Measurements from ENCODE around the gene LBP.
"Not testable (repeated sequence)": the region's sequence is repeated elsewhere in the genome, so short reads cannot be mapped to it uniquely, and the experiment has no call there.

LBP gene

DNA sequence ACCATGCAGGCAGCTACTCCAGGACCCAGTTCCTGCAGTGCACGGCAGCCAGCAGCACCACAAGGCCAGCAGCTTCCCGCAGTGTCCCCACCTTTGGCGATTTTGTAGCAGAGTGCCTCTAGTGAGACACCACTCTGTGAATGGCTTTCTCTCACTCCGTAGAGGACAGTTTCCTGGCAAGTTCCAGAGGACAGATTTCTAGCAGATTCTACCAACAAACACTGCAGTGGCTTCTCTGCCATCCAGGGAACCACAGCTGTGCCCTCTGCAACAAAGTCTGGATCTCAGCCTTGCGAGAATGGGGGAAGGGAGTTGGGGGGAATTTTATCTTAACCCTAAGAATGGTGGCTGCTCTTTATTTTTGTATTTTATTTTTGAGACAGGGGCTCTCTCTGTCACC is 60.2 kb downstream of the LBP start:
- ATAC-seq: no peak
- TF ChIP-seq, protein P1, sequence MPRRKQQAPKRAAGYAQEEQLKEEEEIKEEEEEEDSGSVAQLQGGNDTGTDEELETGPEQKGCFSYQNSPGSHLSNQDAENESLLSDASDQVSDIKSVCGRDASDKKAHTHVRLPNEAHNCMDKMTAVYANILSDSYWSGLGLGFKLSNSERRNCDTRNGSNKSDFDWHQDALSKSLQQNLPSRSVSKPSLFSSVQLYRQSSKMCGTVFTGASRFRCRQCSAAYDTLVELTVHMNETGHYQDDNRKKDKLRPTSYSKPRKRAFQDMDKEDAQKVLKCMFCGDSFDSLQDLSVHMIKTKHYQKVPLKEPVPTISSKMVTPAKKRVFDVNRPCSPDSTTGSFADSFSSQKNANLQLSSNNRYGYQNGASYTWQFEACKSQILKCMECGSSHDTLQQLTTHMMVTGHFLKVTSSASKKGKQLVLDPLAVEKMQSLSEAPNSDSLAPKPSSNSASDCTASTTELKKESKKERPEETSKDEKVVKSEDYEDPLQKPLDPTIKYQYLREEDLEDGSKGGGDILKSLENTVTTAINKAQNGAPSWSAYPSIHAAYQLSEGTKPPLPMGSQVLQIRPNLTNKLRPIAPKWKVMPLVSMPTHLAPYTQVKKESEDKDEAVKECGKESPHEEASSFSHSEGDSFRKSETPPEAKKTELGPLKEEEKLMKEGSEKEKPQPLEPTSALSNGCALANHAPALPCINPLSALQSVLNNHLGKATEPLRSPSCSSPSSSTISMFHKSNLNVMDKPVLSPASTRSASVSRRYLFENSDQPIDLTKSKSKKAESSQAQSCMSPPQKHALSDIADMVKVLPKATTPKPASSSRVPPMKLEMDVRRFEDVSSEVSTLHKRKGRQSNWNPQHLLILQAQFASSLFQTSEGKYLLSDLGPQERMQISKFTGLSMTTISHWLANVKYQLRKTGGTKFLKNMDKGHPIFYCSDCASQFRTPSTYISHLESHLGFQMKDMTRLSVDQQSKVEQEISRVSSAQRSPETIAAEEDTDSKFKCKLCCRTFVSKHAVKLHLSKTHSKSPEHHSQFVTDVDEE (CRISPR knock-in tag; IDR thresholded peaks at IDR 0.05): no peak
- TF ChIP-seq GLIS3 (CRISPR knock-in tag; IDR thresholded peaks at IDR 0.05) (no peak), TOX (CRISPR knock-in tag; IDR thresholded peaks at IDR 0.05; ENCODE audit: borderline replicate concordance) (no peak), ZNF565 (CRISPR knock-in tag; conservative IDR thresholded peaks at IDR 0.05; ENCODE audit: low read depth) (no peak), ARNTL (CRISPR knock-in tag; IDR thresholded peaks at IDR 0.05; ENCODE audit: borderline replicate concordance, low read depth) (no peak)
- TF ChIP-seq, protein P2, sequence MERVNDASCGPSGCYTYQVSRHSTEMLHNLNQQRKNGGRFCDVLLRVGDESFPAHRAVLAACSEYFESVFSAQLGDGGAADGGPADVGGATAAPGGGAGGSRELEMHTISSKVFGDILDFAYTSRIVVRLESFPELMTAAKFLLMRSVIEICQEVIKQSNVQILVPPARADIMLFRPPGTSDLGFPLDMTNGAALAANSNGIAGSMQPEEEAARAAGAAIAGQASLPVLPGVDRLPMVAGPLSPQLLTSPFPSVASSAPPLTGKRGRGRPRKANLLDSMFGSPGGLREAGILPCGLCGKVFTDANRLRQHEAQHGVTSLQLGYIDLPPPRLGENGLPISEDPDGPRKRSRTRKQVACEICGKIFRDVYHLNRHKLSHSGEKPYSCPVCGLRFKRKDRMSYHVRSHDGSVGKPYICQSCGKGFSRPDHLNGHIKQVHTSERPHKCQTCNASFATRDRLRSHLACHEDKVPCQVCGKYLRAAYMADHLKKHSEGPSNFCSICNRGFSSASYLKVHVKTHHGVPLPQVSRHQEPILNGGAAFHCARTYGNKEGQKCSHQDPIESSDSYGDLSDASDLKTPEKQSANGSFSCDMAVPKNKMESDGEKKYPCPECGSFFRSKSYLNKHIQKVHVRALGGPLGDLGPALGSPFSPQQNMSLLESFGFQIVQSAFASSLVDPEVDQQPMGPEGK (CRISPR knock-in tag; IDR thresholded peaks at IDR 0.05; ENCODE audit: borderline replicate concordance): no peak

DNA sequence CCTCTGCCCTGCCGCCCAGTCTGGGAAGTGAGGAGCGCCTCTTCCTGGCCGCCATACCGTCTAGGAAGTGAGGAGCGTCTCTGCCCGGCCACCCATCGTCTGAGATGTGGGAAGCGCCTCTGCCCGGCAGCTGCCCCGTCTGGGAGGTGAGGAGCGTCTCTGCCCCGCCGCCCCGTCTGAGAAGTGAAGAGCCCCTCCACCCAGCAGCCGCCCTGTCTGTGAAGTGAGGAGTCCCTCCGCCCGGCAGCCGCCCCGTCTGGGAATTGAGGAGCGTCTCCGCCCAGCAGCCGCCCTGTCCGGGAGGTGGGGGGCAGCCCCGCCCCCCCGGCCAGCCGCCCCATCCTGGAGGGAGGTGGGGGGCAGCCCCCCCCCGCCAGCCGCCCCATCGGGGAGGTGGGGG is 61.0 kb downstream of the LBP start:
- TF ChIP-seq, protein P3, sequence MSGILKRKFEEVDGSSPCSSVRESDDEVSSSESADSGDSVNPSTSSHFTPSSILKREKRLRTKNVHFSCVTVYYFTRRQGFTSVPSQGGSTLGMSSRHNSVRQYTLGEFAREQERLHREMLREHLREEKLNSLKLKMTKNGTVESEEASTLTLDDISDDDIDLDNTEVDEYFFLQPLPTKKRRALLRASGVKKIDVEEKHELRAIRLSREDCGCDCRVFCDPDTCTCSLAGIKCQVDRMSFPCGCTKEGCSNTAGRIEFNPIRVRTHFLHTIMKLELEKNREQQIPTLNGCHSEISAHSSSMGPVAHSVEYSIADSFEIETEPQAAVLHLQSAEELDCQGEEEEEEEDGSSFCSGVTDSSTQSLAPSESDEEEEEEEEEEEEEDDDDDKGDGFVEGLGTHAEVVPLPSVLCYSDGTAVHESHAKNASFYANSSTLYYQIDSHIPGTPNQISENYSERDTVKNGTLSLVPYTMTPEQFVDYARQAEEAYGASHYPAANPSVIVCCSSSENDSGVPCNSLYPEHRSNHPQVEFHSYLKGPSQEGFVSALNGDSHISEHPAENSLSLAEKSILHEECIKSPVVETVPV (CRISPR knock-in tag; IDR thresholded peaks at IDR 0.05): no peak
- TF ChIP-seq GLIS3 (CRISPR knock-in tag; IDR thresholded peaks at IDR 0.05) (no peak), SNAI2 (CRISPR knock-in tag; IDR thresholded peaks at IDR 0.05) (no peak), ESRRG (CRISPR knock-in tag; IDR thresholded peaks at IDR 0.05) (no peak), ZFP3 (CRISPR knock-in tag; IDR thresholded peaks at IDR 0.05) (no peak), ZNF565 (CRISPR knock-in tag; conservative IDR thresholded peaks at IDR 0.05; ENCODE audit: low read depth) (no peak), ISL1 (CRISPR knock-in tag; IDR thresholded peaks at IDR 0.05) (no peak)
- no peak for ATAC-seq

DNA sequence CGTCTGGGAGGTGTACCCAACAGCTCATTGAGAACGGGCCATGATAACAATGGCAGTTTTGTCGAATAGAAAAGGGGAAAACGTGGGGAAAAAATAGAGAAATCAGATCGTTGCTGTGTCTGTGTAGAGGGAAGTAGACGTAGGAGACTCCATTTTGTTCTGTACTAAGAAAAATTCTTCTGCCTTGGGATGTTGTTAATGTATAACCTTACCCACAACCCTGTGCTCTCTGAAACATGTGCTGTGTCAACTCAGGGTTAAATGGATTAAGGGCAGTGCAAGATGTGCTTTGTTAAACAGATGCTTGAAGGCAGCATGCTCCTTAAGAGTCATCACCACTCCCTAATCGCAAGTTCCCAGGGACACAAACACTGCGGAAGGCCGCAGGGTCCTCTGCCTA is 61.5 kb downstream of the LBP start:
- ATAC-seq: not testable (repeated sequence)

DNA sequence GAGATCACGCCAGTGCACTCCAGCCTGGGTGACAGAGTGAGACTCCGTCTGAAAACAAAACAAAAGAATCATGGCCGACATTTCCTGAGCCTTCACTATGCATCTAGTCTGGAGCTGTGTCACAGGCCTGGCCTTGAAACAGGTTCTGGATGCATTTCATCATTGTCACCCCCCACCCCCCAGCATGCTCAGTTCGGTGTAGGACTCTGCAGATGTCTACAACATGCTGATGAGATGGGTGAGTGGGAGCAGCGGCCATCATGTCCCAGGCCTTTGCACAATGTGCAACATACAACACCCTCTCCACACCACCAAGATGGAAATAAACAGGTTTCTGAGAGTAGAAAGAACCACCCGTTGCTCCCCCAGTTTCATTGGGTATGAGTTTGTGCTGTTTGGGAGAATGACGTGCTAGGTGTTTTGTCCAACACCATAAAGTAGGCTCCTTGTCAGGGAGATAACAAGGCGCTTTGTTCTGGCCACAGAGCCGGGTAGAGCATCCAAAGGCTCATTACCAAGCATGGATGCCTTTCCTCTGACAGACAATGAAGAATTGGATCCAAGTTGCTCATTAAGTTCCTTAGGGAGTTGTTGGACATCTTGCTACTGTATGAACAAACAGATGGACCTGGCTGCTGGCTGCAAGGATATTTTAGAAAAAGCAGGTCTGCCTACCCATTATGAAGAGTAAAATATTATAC is 66.7 kb downstream of the LBP start:
- no peak for TF ChIP-seq ZFP30 (CRISPR knock-in tag; IDR thresholded peaks at IDR 0.05)
- no peak for TF ChIP-seq ISL1 (CRISPR knock-in tag; IDR thresholded peaks at IDR 0.05)
- no peak for ATAC-seq

DNA sequence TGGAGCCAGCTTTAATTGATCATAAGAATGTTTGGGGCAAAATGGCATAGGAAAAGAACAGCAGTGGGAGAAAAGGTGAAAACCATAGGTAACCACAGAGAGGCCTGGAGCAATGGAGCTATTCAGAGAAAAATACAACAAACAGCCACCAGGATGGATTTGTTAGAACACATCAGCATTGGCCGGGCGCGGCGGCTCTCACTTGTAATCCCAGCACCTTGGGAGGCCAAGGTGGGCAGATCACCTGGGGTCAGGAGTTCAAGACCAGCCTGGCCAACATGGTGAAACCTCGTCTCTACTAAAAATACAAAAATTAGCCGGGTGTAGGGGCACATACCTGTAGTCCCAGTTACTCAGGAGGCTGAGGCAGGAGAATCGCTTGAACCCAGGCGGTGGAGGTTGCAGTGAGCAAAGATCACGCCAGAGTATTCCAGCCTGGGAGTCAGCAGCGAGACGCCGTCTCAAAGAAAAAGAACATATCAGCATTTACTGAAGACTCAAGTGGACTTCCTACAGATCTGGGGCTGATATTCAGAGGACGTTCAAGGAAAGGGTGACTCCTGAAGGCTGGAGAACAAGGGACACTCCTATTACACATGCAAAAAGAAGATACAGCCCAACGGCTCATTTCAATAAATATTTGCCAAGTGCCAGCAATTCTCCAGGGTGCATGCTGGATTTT is 68.6 kb downstream of the LBP start:
- no peak for ATAC-seq
- TF ChIP-seq ZC3H10 (CRISPR knock-in tag; IDR thresholded peaks at IDR 0.05) (no peak), CSDC2 (CRISPR knock-in tag; IDR thresholded peaks at IDR 0.05) (no peak), RARB (CRISPR knock-in tag; IDR thresholded peaks at IDR 0.05) (no peak), ARNTL (CRISPR knock-in tag; IDR thresholded peaks at IDR 0.05; ENCODE audit: borderline replicate concordance, low read depth) (no peak), ESRRG (CRISPR knock-in tag; IDR thresholded peaks at IDR 0.05) (no peak), ZFP30 (CRISPR knock-in tag; IDR thresholded peaks at IDR 0.05) (no peak), BACH2 (CRISPR knock-in tag; IDR thresholded peaks at IDR 0.05; ENCODE audit: borderline replicate concordance) (no peak), ZNF8 (CRISPR knock-in tag; IDR thresholded peaks at IDR 0.05) (no peak), ZNF70 (CRISPR knock-in tag; IDR thresholded peaks at IDR 0.05) (no peak), PPARA (CRISPR knock-in tag; IDR thresholded peaks at IDR 0.05; ENCODE audit: borderline replicate concordance) (no peak), TCF4 (CRISPR knock-in tag; IDR thresholded peaks at IDR 0.05; ENCODE audit: borderline replicate concordance) (no peak)
- TF ChIP-seq, protein P3 (CRISPR knock-in tag; IDR thresholded peaks at IDR 0.05): no peak
- TF ChIP-seq, protein P4, sequence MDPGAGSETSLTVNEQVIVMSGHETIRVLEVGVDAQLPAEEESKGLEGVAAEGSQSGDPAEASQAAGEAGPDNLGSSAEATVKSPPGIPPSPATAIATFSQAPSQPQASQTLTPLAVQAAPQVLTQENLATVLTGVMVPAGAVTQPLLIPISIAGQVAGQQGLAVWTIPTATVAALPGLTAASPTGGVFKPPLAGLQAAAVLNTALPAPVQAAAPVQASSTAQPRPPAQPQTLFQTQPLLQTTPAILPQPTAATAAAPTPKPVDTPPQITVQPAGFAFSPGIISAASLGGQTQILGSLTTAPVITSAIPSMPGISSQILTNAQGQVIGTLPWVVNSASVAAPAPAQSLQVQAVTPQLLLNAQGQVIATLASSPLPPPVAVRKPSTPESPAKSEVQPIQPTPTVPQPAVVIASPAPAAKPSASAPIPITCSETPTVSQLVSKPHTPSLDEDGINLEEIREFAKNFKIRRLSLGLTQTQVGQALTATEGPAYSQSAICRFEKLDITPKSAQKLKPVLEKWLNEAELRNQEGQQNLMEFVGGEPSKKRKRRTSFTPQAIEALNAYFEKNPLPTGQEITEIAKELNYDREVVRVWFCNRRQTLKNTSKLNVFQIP (CRISPR knock-in tag; IDR thresholded peaks at IDR 0.05; ENCODE audit: borderline replicate concordance, low read depth): no peak
- TF ChIP-seq, protein P5, sequence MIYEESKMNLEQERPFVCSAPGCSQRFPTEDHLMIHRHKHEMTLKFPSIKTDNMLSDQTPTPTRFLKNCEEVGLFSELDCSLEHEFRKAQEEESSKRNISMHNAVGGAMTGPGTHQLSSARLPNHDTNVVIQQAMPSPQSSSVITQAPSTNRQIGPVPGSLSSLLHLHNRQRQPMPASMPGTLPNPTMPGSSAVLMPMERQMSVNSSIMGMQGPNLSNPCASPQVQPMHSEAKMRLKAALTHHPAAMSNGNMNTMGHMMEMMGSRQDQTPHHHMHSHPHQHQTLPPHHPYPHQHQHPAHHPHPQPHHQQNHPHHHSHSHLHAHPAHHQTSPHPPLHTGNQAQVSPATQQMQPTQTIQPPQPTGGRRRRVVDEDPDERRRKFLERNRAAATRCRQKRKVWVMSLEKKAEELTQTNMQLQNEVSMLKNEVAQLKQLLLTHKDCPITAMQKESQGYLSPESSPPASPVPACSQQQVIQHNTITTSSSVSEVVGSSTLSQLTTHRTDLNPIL (CRISPR knock-in tag; IDR thresholded peaks at IDR 0.05; ENCODE audit: low read depth): no peak
